Renal pelvis (tissue), 12 donors: ENCODE measurements around the gene LRRC8B. TPM values are rescaled to one million over a fixed set of nuclear protein-coding genes. Genes with fewer than 3 reads are reported as not detected.
"Not testable (repeated sequence)": the region's sequence is repeated elsewhere in the genome, so short reads cannot be mapped to it uniquely, and the experiment has no call there.

ENCODE experiments used
- DNase-seq: peaks from one replicate; pipeline ENCODE4 v3.0.0-alpha.2; 2013
- long read RNA-seq, 16 experiments: transcript quantifications; one replicate each; lab custom pipeline, GENCODE V29; 2026
- polyA plus RNA-seq, 3 donors: library from polyadenylated mRNA; unstranded; fragments of 120-200 nt; gene quantifications; one replicate each; pipeline ENCODE4 v1.2.1, GENCODE V29; 2013; ENCODE audit not compliant: insufficient read length in 3 of 3

LRRC8B gene
- polyA plus RNA-seq: 10 to 100 TPM in 1 of 3 donors, 1 to 10 TPM in 2; 6.9 to 10.7 (median 8.9) TPM
- long read RNA-seq, donor 1, full-length matches to known transcripts: 1 of 1 reads
- long read RNA-seq, donor 1, partial matches to known transcripts: 0 of 1 reads
- long read RNA-seq, donor 1, other reads (novel, unspliced or antisense): 0 of 1 reads
- long read RNA-seq, donor 2, full-length matches to known transcripts: 1 of 1 reads
- long read RNA-seq, donor 2, partial matches to known transcripts: 0 of 1 reads
- long read RNA-seq, donor 2, other reads (novel, unspliced or antisense): 0 of 1 reads
- long read RNA-seq, donor 3, full-length matches to known transcripts: 1 of 1 reads
- long read RNA-seq, donor 3, partial matches to known transcripts: 0 of 1 reads
- long read RNA-seq, donor 3, other reads (novel, unspliced or antisense): 0 of 1 reads
- long read RNA-seq, donor 4: 0 reads
- long read RNA-seq, donor 5, full-length matches to known transcripts: 1 of 1 reads
- long read RNA-seq, donor 5, partial matches to known transcripts: 0 of 1 reads
- long read RNA-seq, donor 5, other reads (novel, unspliced or antisense): 0 of 1 reads
- long read RNA-seq, donor 6, full-length matches to known transcripts: 1 of 1 reads
- long read RNA-seq, donor 6, partial matches to known transcripts: 0 of 1 reads
- long read RNA-seq, donor 6, other reads (novel, unspliced or antisense): 0 of 1 reads
- long read RNA-seq, donor 7: 0 reads
- long read RNA-seq, donor 8: 0 reads
- long read RNA-seq, donor 9, full-length matches to known transcripts: 1 of 1 reads
- long read RNA-seq, donor 9, partial matches to known transcripts: 0 of 1 reads
- long read RNA-seq, donor 9, other reads (novel, unspliced or antisense): 0 of 1 reads
- long read RNA-seq, donor 10: 0 reads
- long read RNA-seq, donor 11: 0 reads
- long read RNA-seq, donor 12, full-length matches to known transcripts: 1 of 1 reads
- long read RNA-seq, donor 12, partial matches to known transcripts: 0 of 1 reads
- long read RNA-seq, donor 12, other reads (novel, unspliced or antisense): 0 of 1 reads
- long read RNA-seq, donor 13, full-length matches to known transcripts: 1 of 1 reads
- long read RNA-seq, donor 13, partial matches to known transcripts: 0 of 1 reads
- long read RNA-seq, donor 13, other reads (novel, unspliced or antisense): 0 of 1 reads
- long read RNA-seq, donor 14: 0 reads
- long read RNA-seq, donor 15, full-length matches to known transcripts: 1 of 1 reads
- long read RNA-seq, donor 15, partial matches to known transcripts: 0 of 1 reads
- long read RNA-seq, donor 15, other reads (novel, unspliced or antisense): 0 of 1 reads
- long read RNA-seq, donor 16, full-length matches to known transcripts: 2 of 2 reads
- long read RNA-seq, donor 16, partial matches to known transcripts: 0 of 2 reads
- long read RNA-seq, donor 16, other reads (novel, unspliced or antisense): 0 of 2 reads

DNA sequence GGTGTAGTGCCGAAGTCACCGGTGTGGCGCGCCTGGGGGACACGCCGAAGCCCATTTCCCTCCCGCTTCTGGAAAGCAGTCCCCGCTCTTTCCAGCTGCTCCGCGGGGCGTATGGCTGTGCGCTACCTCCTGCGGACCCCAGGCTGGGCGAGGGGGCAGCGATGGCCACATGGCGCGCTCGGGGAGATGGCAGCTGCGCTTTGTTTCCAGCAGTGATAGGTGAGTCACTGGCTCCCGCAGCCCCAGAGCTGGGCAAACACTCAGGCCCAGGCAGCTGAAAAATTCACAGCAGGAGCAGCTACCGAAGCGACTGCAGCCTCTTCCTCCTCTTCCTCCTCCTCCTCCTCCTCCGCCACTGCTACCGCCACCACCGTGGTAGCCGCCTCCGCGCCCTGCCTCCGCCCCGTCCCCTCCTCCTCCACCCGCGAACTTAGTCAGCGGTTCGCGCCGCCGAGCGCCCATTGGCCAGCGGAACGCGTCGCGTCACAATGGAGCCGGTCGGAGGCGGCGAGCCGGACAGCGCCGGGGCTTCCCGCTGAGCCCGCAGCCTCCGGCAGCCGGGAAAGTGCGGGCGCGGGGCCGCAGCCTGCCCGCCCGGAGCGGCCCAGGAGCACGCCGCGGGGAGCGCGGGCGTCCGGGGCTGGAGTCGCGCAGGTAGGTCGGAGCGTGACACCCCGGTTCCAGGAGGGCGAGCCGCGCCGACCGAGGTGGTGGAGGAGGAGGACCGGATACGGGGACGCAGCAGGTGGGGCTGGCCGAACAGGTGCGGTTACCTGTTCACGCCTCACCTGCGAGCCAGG, at the start of gene LRRC8B:
LRRC8B (plus strand) TSS at position 461 of the 800 bp plus-strand sequence. CDS start 57,822 bp downstream, outside the sequence.
- DNase-seq: peak; percentile 84

DNA sequence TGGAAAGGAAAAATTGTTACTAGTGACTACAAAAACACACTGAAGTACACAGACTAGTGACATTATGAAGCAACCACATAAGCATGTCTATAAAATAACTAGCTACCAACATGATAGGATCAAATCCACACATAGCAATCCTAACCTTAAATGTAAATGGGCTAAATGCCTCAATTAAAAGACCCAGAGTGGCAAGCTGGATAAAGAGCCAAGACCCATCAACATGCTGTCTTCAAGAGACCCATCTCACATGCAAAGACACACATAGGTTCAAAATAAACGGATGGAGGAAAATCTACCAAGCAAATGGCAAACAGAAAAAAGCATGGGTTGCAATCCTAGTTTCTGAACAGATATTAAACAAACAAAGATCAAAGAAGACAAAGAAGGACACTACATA, 49.4 kb upstream of the LRRC8B start:
- no peak for DNase-seq

DNA sequence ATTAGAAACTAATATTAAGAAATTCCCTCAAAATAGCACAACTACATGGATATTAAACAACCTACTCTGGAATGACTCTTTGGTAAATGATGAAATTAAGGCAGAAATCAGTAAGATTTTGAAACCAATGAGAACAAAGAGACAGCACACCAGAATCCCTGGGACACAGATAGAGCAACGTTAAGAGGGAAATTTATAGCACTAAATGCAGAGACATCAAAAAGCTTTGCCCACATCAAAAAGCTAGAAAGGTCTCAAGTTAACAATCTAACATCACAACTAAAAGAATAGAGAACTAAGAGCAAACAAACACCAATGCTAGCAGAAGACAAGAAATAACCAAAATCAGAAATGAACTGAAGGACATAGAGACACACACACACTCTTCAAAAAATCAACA, 48.6 kb upstream of the LRRC8B start:
- no peak for DNase-seq

- peak; percentile 80 for DNase-seq
Measured at GRCh38 chr1:89483010-89483756, 41.4 kb upstream of the LRRC8B start.

DNA sequence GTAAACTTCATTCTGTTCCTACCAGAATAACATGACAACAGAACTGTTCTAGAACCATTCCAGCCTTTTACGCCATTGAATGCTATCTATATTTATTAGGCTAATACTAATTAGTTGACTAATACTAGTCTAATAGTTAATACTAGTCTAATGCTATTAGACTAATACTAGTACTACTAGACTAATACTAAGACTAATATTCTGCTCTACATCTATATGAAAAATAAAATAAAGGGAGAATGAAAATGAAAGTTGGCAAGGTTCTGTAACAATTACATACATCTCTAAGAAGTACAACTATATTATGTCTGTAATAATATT, 40.9 kb upstream of the LRRC8B start:
- DNase-seq: no peak

DNA sequence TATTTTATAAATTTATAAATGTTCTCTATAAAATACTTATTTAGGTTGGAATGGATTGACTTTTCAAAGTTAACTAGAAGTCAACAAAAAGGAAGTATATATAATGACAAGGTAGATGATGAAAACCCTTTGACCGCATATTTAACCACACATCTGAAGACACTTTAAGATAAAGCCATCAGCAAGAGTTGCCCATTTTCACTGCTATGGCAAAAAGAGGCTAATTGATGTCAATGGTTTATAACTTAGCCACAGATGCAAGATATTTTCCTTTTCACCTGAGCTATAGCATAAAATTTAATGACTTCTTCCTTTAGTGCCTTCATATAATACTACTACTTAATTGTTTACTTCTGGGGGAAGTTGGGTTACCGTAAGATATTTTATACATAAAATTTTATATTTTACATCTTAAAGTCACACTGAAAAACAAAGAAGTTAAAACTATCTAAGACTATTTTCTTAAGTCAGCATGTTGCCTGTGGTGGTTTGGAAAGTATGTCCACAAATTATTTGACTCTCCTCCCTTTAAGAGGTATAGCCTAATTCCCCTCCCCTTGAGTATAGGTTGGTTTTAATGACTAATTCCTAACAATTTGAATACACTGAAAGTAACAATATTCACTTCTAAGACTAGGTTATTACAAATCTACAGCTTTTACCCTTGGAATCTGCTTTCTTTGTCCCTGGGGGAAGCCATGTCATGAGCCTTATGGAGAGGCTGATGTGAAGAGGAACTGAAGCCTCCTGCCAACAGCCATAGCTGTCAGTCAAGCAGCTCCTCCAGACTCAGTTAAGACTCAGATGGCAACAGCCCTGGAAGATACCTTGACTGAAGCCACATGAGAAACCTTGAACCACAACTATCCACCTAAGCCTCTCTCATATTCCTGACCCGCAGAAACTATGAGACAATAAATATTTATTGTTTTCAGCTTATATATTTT, 40.3 kb upstream of the LRRC8B start:
- no peak for DNase-seq

- DNase-seq: no peak
Measured at GRCh38 chr1:89487972-89488371, 36.7 kb upstream of the LRRC8B start.

DNA sequence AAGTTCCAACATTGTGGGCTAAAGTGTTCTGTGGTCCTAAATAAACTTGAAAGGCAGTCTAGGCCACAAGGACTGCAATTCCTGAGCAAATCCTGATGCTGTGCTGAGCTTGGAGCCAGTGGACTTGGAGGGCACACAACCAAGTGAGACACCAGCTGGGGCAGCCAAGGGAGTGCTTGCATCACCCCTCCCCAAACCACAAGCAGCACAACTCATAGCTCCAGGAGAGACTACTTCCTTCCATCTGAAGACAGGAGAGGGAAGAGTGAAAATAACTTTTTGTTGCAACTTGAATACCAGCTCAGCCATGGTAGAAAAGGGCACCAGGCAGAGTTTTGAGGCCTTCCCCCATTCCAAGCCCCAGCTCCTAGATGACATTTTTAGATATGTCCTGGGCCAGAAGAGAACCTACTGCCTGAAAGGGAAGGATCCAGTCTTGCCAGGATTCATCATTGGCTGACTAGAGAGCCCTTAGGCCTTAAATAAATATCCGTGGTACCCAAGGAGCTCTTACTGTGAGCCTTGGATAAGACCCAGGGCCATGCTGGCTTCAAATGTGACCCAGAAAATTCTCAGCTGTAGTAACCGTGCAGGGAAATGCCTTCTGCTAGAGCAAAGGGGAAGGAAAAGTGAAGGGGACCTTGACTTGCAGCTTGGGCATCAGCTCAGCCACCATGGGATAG, 35.4 kb upstream of the LRRC8B start:
- no peak for DNase-seq

- DNase-seq: no peak
Measured at GRCh38 chr1:89490389-89490788, 34.2 kb upstream of the LRRC8B start.

GRCh38 chr1:89499320-89499719, 25.3 kb upstream of the LRRC8B start:
- DNase-seq: no peak

DNA sequence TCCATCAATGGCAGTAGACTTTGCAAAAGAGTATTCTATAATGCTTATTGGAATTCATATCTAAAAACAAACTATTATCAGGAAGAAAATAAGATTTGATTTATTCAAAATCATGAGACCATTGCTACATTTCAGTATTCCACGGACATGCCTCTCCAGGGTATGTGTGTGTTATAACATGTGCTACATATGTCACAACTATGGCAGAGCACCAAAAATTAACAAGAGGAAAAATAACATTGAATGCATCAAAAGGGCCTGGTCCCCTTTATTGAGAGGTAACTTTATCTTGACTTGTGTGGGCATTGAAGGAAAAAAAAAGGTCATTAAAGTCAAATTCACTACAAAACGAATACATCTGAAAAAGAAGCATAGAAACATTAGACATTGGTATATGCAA, 22.6 kb upstream of the LRRC8B start:
- no peak for DNase-seq

GRCh38 chr1:89502895-89503294, 21.7 kb upstream of the LRRC8B start:
- DNase-seq: no peak

GRCh38 chr1:89503690-89504089, 20.9 kb upstream of the LRRC8B start:
- no peak for DNase-seq

DNA sequence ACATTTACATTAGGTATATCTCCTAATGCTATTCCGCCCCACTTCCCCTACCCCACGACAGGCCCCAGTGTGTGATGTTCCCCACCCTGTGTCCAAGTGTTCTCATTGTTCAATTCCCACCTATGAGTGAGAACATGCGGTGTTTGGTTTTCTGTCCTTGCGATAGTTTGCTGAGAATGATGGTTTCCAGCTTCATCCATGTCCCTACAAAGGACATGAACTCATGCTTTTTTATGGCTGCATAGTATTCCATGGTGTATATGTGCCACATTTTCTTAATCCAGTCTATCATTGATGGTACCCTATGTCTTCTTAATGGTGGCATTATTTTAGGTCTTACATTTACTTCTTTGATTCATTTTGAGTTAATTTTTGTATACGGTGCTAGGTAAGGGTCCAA, 14.6 kb upstream of the LRRC8B start:
- DNase-seq: not testable (repeated sequence)

- DNase-seq: no peak
Measured at GRCh38 chr1:89512996-89513720, 11.5 kb upstream of the LRRC8B start.

- no peak for DNase-seq
Measured at GRCh38 chr1:89516055-89516454, 8.6 kb upstream of the LRRC8B start.

DNA sequence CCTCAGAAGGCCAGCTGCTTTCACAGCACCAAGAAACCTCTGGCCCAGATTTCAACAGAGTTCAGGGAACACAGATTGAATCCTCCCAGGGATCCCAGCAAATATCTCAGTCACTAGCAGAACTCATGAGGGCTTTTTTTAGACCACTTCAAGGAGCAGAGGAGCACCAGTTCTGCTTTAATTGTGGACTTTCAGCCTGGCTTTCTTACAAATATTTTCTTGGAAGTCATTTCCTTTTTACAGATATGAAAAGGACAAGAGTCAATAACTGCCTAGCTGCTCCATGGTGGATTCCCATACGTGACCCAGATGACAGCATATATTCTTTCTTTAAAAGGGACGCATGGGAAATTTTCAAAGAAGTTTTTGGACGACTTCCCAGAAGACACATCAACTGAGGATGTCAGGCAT, 6.4 kb upstream of the LRRC8B start:
- DNase-seq: peak; percentile 19
